Gastroesophageal sphincter (tissue), 4 donors: ENCODE results near the gene FAM72D. TPM values are rescaled to one million over a fixed set of nuclear protein-coding genes. Genes with fewer than 3 reads are reported as not detected.
"Not testable (repeated sequence)": the region's sequence is repeated elsewhere in the genome, so short reads cannot be mapped to it uniquely, and the experiment has no call there.

Experiments
- ATAC-seq: fragments of 150-250 bp; one replicate; pipeline ENCODE4 v1.9.1; 2016; ENCODE audit warnings: mild to moderate bottlenecking, moderate library complexity
- H3K27ac ChIP-seq, 4 donors: fragments of 200-600 bp; sonication (generic) in 3 of 4; 1 replicate in 3 of 4; 2 replicates in 1 of 4; pipeline ENCODE4 v1.5.1; 2016 to 2019
- H3K27me3 ChIP-seq: fragments of 200-600 bp; sonication (generic); one replicate; pipeline ENCODE4 v1.5.1; 2019
- H3K36me3 ChIP-seq, 2 donors: fragments of 200-600 bp; sonication (generic); one replicate each; pipeline ENCODE4 v1.5.1; 2019; ENCODE audit warnings: control low read depth in 1 of 2
- H3K4me1 ChIP-seq, 3 donors: fragments of 200-600 bp; sonication (generic); 1 replicate in 2 of 3; 2 replicates in 1 of 3; pipeline ENCODE4 v1.5.1; 2016 to 2019; ENCODE audit warnings: control low read depth in 2 of 3
- H3K4me3 ChIP-seq, 2 donors: fragments of 200-600 bp; sonication (generic); one replicate each; pipeline ENCODE4 v1.5.1; 2019; ENCODE audit warnings: mild to moderate bottlenecking in 1 of 2, moderate library complexity in 1 of 2
- H3K9me3 ChIP-seq, 3 donors: fragments of 200-600 bp; sonication (generic); one replicate each; pipeline ENCODE4 v1.5.1; 2017 to 2019; ENCODE audit warnings: control low read depth in 2 of 3
- WGBS, 2 donors: methylation state at CpG; one replicate each; pipeline ENCODE4 v1.1.5; 2018; ENCODE audit warnings: low coverage in 1 of 2; 5-methylcytosine and 5-hydroxymethylcytosine counted together
- total RNA-seq, 4 donors: library from RNA; depleted of rRNA; stranded (reverse); fragments of >200 nt; gene quantifications; one replicate each; pipeline ENCODE4 v1.1.0, GENCODE V29; 2016

The FAM72D gene
- total RNA-seq, 4 donors from 2014 or later = 0.15 to 0.40 TPM; not detected in 2

DNA sequence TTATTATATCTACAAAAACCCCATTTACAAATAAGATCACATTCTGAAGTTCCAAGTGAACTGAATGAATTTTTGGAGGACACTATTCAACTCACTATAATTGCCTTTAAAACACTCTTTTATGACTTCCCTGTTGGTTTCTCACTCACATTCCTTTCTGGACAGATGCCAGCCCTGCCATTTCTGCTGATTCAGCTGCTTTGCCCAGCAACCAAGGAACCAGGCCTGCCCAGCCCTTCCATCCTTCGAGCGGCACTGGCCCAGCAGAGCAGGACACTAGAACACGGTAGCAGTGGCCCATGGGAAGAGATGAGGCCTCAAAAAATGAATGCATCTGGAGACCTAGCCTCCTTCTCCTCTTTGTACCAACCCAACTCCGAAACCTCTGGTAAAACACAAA is 50.5 kb downstream of the FAM72D start:
- H3K4me1 ChIP-seq, ATAC-seq, H3K27ac ChIP-seq, H3K4me3 ChIP-seq, H3K9me3 ChIP-seq, H3K27me3 ChIP-seq, H3K36me3 ChIP-seq: not testable (repeated sequence)
- WGBS, 2 donors = no CpG with 5 or more reads among the region's 4 CpGs

DNA sequence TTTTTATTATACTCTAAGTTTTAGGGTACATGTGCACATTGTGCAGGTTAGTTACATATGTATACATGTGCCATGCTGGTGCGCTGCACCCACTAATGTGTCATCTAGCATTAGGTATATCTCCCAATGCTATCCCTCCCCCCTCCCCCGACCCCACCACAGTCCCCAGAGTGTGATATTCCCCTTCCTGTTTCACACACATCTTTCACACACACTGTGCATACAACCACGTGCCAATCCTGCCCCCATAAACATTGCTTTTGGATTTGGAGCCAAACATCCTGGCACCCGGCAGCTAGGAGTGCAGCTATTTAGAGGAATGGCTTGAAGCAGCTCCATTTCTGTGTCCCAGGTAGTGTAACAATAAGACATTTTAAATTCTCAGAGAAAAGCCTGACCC is 51.4 kb downstream of the FAM72D start:
- H3K4me3 ChIP-seq, H3K36me3 ChIP-seq, ATAC-seq, H3K27ac ChIP-seq, H3K4me1 ChIP-seq, H3K27me3 ChIP-seq, H3K9me3 ChIP-seq: not testable (repeated sequence)
- no CpG with 5 or more reads among the region's 4 CpGs for WGBS, 2 donors

DNA sequence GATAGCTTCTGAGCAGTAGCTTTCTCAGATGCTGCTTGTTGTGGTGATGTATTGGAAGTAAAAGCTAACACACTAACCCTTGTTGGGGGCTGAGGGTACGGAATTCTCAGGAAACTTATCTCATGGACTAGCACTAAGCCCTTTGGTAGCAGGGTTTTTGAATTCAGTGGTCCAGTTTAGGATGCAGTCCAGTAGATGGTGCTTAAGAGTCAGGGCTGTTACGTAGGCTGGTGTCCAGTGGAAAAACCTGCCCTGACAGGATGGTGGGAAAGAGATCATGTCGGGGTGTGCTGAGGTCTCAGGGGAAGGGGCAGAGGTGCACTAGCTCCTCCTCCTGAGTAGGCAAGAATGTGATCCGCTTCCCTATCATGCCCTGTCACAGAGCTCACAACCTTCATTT is 59.6 kb downstream of the FAM72D start:
- not testable (repeated sequence) for H3K36me3 ChIP-seq, ATAC-seq, H3K27me3 ChIP-seq, H3K27ac ChIP-seq, H3K9me3 ChIP-seq, H3K4me1 ChIP-seq, H3K4me3 ChIP-seq
- no CpG with 5 or more reads among the region's 4 CpGs for WGBS, 2 donors

DNA sequence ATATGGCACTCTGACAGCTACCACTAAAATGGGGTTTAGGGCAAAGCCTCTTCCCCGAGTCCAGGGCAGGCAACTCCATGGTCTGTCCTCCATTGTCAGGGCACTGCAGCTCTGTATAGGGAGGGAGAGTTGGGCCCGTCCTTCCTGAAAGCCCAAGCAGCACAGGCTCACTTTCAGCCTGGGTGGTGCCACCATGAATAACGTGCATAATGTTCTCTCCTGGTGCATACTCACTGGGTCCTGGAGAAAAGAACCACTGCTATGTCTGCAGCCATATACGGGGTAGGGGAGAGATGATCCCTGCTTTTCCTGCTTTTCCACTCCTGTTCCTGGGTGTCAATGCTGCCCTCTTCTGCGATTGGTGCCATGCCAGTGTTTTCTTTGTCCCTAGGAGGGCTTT is 60.1 kb downstream of the FAM72D start:
- not testable (repeated sequence) for ATAC-seq, H3K27me3 ChIP-seq, H3K9me3 ChIP-seq, H3K4me3 ChIP-seq, H3K27ac ChIP-seq, H3K4me1 ChIP-seq, H3K36me3 ChIP-seq
- no CpG with 5 or more reads among the region's 5 CpGs for WGBS, 2 donors

DNA sequence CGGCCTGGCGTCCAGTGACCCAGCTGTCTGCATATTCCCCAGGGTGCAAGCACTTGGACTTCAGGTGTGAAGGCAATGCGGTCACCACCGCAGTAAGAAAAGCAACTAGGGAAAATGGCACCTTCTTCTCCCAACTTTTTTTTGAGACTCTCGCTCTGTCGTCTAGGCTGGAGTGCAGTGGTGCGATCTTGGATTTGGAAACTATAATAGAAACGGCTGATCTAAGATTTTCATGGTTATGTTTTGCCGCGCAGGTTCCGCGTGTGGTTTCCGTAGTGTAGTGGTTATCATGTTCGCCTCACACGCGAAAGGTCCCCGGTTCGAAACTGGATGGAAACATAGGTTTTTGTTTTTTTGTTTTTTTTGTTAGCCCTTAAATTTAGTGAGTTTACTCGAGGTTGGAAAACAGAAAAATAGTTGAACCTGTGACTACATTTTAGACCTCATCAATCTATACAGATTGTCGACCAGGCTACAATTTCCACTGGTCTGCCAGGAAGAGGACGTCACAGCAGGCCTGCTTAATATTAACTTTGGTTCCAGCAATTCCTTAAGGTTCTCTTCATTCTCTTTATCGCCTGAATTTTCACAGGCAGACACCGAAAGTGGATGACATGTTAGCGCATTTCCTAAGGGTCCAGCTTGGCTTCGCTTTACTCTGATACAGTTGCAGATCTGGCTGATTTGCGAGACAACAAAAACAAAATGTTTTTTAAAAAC is 61.3 kb downstream of the FAM72D start:
- not testable (repeated sequence) for H3K4me1 ChIP-seq, H3K9me3 ChIP-seq, H3K27me3 ChIP-seq, H3K36me3 ChIP-seq, H3K27ac ChIP-seq
- 7 to 13% methylated on average over 12 to 16 of the region's 26 CpGs for whole genome bisulfite sequencing, 2 donors
- H3K4me3 ChIP-seq = peak overlapping the region in 1 of 2 donors; percentile 37
- ATAC-seq = peak; percentile 59

DNA sequence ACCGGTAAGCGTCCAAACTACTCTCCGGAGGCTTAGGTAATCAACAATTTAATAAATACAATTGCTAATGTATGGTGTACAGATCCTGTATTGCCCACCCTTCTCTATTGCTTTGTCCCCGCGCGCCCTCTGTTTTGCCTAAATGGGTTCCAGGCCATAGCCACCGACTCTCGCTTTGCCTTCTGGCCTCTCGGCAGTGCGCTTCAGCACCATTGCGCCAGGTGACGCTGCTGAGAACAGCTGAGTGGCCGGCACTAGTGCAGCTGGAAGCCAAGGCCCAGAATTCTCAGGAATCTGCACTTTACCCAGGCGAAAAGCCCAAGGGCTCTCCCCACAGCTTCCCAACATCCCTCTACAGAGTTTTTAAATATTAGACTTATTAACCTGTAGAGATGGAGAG is 61.9 kb downstream of the FAM72D start:
- peak; percentile 82 for ATAC-seq
- not testable (repeated sequence) for H3K4me3 ChIP-seq, H3K9me3 ChIP-seq, H3K27ac ChIP-seq, H3K27me3 ChIP-seq, H3K36me3 ChIP-seq, H3K4me1 ChIP-seq
- no CpG with 5 or more reads among the region's 14 CpGs for WGBS, 2 donors

DNA sequence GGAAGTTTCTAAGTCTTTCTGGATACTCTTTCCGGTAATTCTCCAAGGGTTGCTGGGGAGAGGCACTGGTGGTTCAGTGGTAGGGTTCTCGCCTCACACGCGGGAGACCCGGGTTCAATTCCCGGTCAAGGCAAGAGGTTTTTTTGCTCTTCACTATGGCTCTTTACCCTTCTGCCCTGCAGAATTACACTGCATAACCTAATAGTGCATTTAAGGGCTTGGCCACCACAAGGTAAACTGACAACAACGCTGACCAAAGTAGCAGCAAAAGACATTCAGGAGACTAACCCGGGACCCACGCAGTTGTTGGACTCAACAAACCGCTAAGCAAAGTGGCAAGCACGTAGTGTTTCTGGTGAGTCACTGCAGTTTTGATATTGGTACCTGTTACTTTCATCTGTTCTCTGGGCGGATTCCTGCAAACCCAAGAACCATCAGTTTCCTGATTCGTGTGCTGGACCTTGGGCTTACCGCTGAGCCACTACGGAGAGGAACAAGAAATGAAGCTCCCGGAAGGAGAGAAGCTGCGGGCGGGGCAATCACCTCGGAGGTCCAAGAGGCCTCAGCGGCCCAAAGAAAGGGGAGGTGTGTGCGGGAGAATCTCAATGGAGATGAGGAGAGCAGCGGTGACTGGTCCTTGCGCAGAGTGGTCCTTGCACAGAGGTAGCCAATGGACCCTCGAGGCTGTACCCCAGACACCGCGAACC is 65.4 kb downstream of the FAM72D start:
- H3K27me3 ChIP-seq, H3K4me3 ChIP-seq, H3K4me1 ChIP-seq, H3K27ac ChIP-seq, H3K36me3 ChIP-seq, H3K9me3 ChIP-seq: not testable (repeated sequence)
- ATAC-seq = peak; percentile 54
- WGBS, 2 donors = no CpG with 5 or more reads among the region's 26 CpGs

Other genes starting within 250 kb of the FAM72D start
- 10 to 100 TPM; 13.1 to 27.9 (median 20.2) TPM for gene SRGAP2B, start 646 bp upstream of the FAM72D start, total RNA-seq
- gene PPIAL4D, start 146.2 kb downstream of the FAM72D start, total RNA-seq = not detected